IPS-18a (cell line): ENCODE measurements around the gene ZDHHC7.

Experiments
- H3K27ac ChIP-seq: one replicate; pipeline ENCODE4 v1.5.1; 2013; ENCODE audit warnings: low read length
- H3K27me3 ChIP-seq: one replicate; pipeline ENCODE4 v1.6.1; 2013; ENCODE audit warnings: mild to moderate bottlenecking, low read length; ENCODE audit not compliant: control insufficient read depth, insufficient read depth
- H3K36me3 ChIP-seq: one replicate; pipeline ENCODE4 v1.6.1; 2013; ENCODE audit warnings: low read depth, low read length; ENCODE audit not compliant: control insufficient read depth
- H3K4me1 ChIP-seq: one replicate; pipeline ENCODE4 v1.6.1; 2013; ENCODE audit warnings: low read depth, low read length; ENCODE audit not compliant: control insufficient read depth
- H3K4me3 ChIP-seq: one replicate; pipeline ENCODE4 v1.5.1; 2013; ENCODE audit warnings: low read length
- H3K9ac ChIP-seq: one replicate; pipeline ENCODE4 v1.6.1; 2013; ENCODE audit warnings: mild to moderate bottlenecking, low read length, moderate library complexity
- H3K9me3 ChIP-seq: one replicate; pipeline ENCODE4 v1.6.1; 2013; ENCODE audit warnings: low read depth, low read length; ENCODE audit not compliant: control insufficient read depth

ZDHHC7 gene

DNA sequence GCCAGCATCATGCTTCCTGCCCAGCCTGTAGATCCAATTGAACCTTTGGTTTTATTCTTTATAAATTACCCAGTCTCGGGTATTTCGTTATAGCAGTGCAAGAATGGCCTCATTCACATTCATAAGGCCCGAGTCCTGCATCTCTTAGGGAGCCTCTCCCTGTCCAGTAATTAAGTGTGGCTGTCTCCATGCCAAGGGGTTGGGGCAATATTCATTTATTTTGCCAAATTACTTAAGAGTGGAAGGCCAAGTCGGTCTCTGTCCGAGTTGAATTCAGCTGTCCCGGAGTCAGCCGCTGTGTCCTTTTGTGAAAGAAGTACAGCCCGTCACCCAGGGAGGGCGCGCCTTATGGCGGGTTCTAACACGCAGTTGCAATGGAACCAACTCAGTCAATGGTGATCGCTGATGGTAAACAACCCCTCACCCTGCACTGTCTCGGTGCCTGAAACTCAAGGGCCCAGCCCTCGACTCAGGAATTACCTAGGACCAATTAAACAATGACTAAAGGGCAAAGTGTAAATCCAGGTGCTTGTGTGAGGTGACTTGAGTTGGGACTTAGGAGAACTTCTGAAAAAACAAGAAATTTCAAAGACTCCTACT lies 38.5 kb upstream of the ZDHHC7 start:
- no peak overlapping the region for H3K27ac ChIP-seq
- H3K4me3 ChIP-seq, result no peak overlapping the region
- H3K9me3 ChIP-seq, result no peaks in the 10 kb centered on the region
- no peaks in the 10 kb centered on the region for H3K4me1 ChIP-seq
- no peaks in the 10 kb centered on the region for H3K36me3 ChIP-seq
- H3K9ac ChIP-seq, result no peak overlapping the region
- no peaks in the 10 kb centered on the region for H3K27me3 ChIP-seq

DNA sequence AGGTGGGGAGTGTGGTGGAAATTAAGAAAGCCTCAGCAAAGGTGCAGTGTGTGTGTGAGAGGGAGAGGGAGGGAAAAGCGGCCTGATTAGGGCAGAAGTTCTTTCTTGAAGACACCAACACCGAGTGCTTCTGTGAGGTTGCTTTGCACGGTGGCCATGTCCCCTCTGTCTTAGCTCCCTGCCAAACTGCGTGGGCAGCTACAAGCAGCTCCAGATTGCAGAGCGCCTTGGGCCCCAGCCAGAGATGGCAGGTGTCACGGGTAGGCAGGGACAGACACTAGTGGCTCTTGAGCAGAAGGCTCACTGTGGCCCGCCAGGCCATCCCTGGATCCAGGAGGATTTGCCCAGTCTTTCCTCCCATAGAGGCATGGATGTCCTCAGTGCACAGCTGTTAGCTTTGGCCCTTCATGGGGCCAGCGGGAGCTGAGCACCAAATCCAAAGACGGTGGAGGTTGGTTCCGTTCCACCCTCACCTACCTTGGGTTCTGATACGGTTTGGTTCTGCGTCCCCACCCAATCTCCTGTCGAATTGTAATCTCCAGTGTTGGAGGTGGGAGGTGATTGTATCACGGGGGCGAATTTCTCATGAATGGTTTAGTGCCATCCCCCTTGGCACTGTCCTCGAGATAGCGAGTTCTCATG lies 37.7 kb upstream of the ZDHHC7 start:
- no peaks in the 10 kb centered on the region for H3K9me3 ChIP-seq
- no peaks in the 10 kb centered on the region for H3K36me3 ChIP-seq
- no peaks in the 10 kb centered on the region for H3K27me3 ChIP-seq
- no peak overlapping the region for H3K9ac ChIP-seq
- H3K27ac ChIP-seq, result no peak overlapping the region
- H3K4me3 ChIP-seq, result no peak overlapping the region
- H3K4me1 ChIP-seq, result no peaks in the 10 kb centered on the region

DNA sequence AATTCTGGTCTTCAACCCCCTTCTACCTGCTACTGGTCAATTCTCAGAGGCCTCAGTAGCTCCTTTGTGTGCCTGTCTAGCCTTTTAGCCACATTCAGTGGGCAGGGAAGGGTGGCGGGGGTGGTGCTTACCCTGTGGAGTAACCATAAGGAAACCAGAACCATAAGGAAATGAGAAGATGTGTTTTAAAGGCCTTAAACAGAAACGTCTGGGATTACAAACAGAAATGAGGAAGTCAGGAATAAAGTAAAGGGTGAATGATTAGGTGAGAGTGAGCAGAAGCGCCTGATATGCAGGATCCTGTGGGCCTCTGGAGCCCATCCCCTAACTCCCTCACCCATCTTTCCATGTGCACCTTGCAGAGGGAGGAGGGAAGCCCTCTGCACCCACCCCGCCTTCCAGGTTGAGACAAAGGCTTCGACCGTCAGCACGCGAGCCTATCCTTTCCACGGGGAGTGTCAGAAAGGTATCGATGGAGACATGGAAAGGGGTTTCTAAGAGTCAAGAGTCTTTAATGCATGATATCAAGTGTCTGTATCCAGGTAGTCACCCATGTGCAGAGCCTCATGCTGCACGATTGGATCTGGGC lies 36.6 kb upstream of the ZDHHC7 start:
- H3K36me3 ChIP-seq, result no peaks in the 10 kb centered on the region
- H3K9ac ChIP-seq, result no peak overlapping the region
- H3K4me1 ChIP-seq, result no peaks in the 10 kb centered on the region
- no peak overlapping the region for H3K27ac ChIP-seq
- no peaks in the 10 kb centered on the region for H3K27me3 ChIP-seq
- H3K9me3 ChIP-seq, result no peaks in the 10 kb centered on the region
- no peak overlapping the region for H3K4me3 ChIP-seq

DNA sequence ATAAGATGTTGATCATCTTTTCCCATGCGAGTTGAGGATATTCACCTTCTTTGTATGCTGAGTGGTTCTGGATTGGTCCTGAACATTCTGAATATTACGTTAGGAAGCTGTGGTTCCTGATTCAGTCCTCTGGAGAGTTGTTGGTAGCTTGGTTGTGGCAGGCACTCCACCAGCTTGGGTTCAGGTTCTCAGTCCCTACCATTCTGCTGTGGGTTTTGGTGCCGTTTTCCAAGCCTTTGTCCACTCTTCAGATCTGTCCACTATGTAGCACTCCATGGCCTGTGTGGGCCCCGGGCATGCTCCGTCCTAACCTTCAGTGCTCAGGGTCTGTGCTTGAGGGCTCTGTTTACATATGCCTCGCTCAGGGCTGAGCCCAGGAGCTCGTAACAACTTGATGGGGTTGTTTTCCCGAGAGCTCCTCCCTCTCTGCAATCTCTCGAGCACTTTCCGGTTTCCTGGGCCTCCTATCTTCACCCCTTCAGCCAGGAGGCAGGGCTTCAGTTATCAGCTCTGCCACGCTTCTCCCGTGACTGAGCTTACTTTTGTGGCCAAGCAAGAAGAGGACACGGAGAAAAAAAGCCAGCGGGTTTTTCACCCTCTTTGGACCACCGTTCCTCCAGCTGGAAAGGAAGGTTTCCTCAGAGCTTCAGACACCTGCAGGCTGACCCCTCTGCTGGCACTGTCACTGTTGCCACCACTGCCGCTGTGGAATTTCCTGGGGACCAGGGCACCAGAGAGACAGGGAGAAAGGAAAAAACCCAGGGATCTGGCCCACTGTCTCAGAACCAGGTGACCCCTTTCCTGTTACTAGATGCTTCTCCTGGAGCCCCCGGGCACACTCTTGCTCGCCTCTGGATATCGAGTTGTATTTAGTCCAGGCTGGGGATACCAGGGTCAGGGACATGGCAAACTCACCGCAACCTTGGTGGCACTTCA lies 35.9 kb upstream of the ZDHHC7 start:
- Histone ChIP-seq H3K36me3 (no peaks in the 10 kb centered on the region), H3K27me3 (no peaks in the 10 kb centered on the region), H3K9ac (no peak overlapping the region), H3K27ac (no peak overlapping the region), H3K4me3 (no peak overlapping the region), H3K4me1 (no peaks in the 10 kb centered on the region), H3K9me3 (no peaks in the 10 kb centered on the region)

DNA sequence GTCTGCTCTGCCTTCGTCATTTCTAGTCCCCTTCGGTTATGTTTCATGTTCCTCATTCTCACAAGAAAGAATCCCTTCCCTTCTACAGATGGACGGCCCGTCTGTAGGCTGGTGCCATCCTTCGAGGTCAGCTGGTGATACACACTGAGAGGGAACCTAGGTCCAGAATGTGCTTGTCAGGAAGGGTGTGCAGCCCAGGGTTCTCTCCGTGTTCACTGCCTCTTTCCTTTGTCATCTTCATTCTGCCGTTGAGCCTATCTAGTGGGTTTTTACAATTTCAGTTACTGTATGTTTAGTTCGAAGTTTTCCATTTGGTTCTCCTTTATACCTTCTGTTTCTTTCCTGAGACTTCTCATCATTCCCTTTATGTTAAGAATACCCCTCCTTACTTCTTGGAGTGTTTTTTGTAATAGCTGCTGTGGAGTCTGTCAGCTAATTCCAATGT lies 35.2 kb upstream of the ZDHHC7 start:
- no peak overlapping the region for H3K9ac ChIP-seq
- no peak overlapping the region for H3K27ac ChIP-seq
- no peaks in the 10 kb centered on the region for H3K36me3 ChIP-seq
- H3K9me3 ChIP-seq, result no peaks in the 10 kb centered on the region
- H3K4me1 ChIP-seq, result no peaks in the 10 kb centered on the region
- no peaks in the 10 kb centered on the region for H3K27me3 ChIP-seq
- no peak overlapping the region for H3K4me3 ChIP-seq

DNA sequence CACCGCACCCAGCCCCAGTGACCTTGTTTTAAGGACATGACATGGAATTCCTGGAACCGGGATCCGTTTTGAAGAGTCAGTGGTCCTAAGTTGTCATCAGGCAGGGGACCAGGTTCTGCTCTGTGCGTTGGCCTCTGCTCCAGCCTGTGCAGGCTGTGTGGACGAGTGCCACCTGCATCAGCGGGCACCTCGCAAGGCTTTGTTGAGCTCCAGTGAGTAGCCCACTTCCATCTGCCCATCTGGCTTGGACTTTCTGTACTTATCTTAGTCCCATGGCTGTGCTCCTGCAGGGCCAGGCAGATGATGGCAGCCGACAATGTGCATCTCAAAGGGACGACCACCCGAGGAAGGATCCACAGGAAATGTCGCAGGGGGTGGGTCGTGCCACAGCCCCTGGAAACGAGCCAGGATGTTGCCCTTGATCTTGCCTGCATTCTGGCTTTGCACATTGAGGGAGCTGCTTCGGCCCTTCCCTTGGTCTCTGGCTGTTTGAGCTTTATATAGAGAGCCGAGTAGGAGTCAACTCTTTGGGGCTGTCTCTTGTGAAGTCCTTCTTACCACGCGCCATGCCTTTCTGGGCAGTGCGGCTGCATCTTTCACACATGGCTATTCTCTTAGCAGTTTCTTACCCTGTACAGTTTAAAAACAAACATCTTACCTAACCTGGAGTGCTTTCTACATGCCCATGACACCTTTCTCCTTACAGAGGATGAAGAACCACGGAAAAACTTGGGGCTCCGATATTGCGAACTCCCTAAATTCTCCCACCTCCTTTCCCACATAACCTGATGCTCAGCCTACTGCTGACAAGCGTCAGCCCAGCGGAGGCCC lies 34.5 kb upstream of the ZDHHC7 start:
- no peak overlapping the region for H3K4me3 ChIP-seq
- no peaks in the 10 kb centered on the region for H3K9me3 ChIP-seq
- no peaks in the 10 kb centered on the region for H3K36me3 ChIP-seq
- H3K27me3 ChIP-seq, result no peaks in the 10 kb centered on the region
- no peak overlapping the region for H3K27ac ChIP-seq
- H3K9ac ChIP-seq, result no peak overlapping the region
- no peaks in the 10 kb centered on the region for H3K4me1 ChIP-seq

DNA sequence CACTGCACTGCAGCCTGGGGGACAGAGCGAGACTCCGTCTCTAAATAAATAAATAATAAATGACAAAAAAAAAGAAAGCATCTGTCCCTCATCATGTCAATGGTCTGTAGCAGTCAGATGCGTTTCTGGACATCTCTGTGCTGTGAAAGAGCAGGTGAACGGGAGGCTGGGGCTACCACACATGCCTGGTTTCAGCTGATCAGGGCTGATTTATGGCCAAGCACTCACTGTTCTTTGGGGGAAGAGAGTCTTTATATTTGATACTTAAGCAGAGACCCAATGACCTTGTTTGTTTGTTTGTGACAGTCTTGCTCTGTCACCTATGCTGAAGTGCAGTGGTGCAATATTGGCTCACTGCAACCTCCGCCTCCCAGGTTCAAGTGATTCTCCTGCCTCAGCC lies 33.7 kb upstream of the ZDHHC7 start:
- H3K9ac ChIP-seq, result no peak overlapping the region
- no peaks in the 10 kb centered on the region for H3K36me3 ChIP-seq
- H3K27me3 ChIP-seq, result no peaks in the 10 kb centered on the region
- H3K27ac ChIP-seq, result no peak overlapping the region
- H3K4me1 ChIP-seq, result no peaks in the 10 kb centered on the region
- H3K4me3 ChIP-seq, result no peak overlapping the region
- H3K9me3 ChIP-seq, result no peaks in the 10 kb centered on the region

DNA sequence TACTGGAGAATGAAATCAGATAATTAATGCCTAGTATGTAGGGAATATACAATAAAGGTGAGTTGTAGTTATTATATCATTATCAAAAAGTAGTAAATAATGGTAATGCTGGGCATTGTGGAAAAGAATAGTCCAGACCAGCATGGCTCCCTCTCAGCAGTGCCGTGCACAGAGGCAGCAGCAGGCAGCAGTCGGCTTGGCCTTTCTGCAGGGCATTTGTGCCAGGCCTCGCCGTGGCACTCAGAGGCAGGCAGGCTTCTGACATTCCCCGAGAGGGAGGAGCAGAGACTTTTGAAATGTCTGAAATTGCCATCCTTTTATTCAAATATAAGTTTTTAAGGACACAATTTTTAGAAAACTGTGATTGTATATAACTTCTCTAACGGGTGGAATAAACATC lies 31.3 kb upstream of the ZDHHC7 start:
- Histone ChIP-seq H3K9ac (no peak overlapping the region), H3K27me3 (no peaks in the 10 kb centered on the region), H3K4me1 (no peaks in the 10 kb centered on the region), H3K4me3 (no peak overlapping the region), H3K27ac (no peak overlapping the region), H3K9me3 (no peaks in the 10 kb centered on the region), H3K36me3 (no peaks in the 10 kb centered on the region)

DNA sequence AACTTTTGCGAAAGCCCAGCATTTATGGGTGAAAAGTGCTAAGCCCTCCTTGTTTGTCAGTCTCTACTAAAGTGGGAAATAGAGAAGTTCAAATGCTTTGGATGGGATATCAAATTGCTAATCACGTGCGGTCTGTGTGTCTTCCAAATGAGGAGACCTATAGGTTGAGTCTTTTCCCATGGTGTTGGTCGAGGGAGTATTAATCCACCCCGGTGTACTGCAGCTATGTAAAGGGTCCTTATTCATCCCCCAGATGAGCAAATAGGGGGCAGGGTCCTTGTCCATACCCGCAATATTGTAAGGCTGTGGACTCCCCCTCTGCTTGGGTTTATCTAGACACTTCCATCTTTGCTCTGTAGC lies 30.8 kb upstream of the ZDHHC7 start:
- Histone ChIP-seq H3K9me3 (no peaks in the 10 kb centered on the region), H3K4me3 (no peak overlapping the region), H3K36me3 (no peaks in the 10 kb centered on the region), H3K27me3 (no peaks in the 10 kb centered on the region), H3K27ac (no peak overlapping the region), H3K4me1 (no peaks in the 10 kb centered on the region), H3K9ac (no peak overlapping the region)

DNA sequence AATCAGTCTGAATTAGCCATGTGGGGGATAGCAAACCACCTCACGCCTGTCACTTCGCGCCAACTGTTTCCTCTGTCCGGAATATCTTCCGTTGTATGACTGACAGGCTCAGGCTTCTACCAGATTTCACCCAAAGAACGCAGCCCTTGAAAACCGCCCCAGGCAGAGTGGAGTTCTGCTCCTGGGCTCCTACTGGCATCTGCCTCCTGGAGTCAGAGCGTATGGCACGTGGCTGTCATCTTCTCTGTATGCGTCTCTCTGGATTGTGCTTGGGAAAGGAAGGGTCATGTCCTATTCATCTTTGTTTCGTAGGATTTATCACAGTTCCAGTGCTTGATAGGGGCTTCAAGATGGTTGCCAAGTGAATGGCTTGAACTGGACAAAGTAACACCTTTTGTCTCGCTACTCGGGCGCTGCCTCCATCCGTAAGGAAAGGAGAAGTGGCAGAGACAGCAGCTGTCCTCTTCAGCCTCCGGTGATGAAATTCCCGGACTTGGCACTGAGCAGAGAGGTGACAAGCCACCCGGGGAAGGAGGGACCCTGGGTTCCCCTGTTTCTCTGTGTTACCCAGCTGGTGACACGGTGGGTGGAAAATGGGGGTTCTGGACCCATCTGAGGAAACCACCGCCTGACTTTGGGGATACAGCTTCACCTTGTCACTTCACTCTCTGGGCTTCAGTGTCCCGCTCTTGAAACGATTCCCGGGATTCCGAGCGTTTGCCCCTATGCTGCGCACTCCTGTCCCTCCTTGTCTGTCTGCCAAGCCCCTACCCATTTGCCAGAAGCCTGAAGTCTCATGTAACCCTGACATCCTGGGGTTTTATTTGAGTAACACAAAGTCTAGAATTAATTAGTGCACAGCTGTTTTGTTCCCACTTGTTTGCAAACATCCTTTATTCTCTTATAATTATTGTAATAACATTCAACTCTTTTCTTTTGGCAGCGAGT lies 30.2 kb upstream of the ZDHHC7 start:
- Histone ChIP-seq H3K4me1 (no peaks in the 10 kb centered on the region), H3K9me3 (no peaks in the 10 kb centered on the region), H3K4me3 (no peak overlapping the region), H3K27ac (no peak overlapping the region), H3K9ac (no peak overlapping the region), H3K36me3 (no peaks in the 10 kb centered on the region), H3K27me3 (no peaks in the 10 kb centered on the region)
